ENCODE results near the gene SBF2.

- TF ChIP-seq CTCF (IDR thresholded peaks at IDR 0.05) (no peak), EZH2 (IDR thresholded peaks at IDR 0.05; ENCODE audit: borderline replicate concordance, insufficient read depth, low read depth, low read length, poor library complexity, severe bottlenecking) (no peak)
These were observed 138.1 kb downstream of the SBF2 start for GRCh38 chr11:10155793-10156490.

Data from B cell (primary cell).